ENCODE data around the gene ACTA2. TPM values are rescaled to one million over a fixed set of nuclear protein-coding genes. Genes with fewer than 3 reads are reported as not detected.

The ACTA2 gene
- total RNA-seq, 1 donor = 855 TPM

DNA sequence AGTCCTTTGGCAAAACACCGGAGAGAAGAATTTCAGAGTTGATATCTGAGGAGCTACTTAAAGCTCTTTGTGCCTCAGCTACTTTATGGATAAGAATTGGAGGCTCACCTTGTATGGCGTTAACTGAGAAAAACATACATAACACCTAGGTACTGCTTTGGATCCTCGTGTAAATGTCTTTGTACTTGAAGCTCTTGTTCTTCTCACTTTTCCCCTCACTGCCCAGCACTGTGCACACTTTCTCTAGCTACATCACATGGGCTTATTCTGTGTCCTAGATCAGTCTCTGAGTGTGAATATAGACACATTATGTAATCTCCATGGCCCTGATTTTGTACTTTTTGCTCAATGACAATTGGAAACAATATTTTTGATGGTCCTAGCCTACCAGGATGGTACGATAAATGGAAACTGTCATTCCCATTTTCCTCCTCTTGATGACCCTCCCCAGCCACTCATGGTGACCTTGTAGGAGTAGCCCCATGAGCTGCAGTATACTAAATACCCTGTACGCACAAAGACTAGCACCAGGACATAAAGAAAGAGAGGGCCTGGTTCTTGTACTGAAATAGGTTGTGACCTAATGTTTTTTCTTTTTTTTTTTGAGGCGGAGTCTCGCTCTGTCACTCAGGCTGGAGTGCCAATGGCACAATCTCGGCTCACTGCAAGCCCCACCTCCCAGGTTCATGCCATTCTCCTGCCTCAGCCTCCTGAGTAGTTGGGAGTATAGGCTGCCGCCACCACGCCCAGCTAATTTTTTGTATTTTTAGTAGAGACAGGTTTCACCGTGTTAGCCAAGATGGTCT, 50.4 kb downstream of the ACTA2 start:
- Histone ChIP-seq H3K4me1 (ENCODE audit: insufficient read depth, low read length) (peaks cover 25% of the 10 kb centered on the region), H3K4me3 (ENCODE audit: insufficient read depth, low read length) (no peak overlapping the region), H3K36me3 (ENCODE audit: insufficient read depth, low read length) (peaks cover 37% of the 10 kb centered on the region), H3K4me2 (ENCODE audit: insufficient read depth, low read length) (no peak overlapping the region), H3K9me3 (ENCODE audit: low read depth, low read length) (no peaks in the 10 kb centered on the region), H3K27me3 (ENCODE audit: insufficient read depth, low read length) (no peaks in the 10 kb centered on the region), H3K79me2 (ENCODE audit: insufficient read depth, low read length) (peaks cover 21% of the 10 kb centered on the region), H3K27ac (ENCODE audit: low read depth, low read length) (peak overlapping the region; percentile 26), H4K20me1 (ENCODE audit: insufficient read depth, low read length) (no peaks in the 10 kb centered on the region), H2AFZ (ENCODE audit: low read length) (no peak overlapping the region)
- no peak for DNase-seq (ENCODE audit: insufficient read length, low spot score, missing footprints)
- no peak for TF ChIP-seq CTCF (IDR thresholded peaks at IDR 0.05; ENCODE audit: extremely low read depth, low read depth, low read length)

DNA sequence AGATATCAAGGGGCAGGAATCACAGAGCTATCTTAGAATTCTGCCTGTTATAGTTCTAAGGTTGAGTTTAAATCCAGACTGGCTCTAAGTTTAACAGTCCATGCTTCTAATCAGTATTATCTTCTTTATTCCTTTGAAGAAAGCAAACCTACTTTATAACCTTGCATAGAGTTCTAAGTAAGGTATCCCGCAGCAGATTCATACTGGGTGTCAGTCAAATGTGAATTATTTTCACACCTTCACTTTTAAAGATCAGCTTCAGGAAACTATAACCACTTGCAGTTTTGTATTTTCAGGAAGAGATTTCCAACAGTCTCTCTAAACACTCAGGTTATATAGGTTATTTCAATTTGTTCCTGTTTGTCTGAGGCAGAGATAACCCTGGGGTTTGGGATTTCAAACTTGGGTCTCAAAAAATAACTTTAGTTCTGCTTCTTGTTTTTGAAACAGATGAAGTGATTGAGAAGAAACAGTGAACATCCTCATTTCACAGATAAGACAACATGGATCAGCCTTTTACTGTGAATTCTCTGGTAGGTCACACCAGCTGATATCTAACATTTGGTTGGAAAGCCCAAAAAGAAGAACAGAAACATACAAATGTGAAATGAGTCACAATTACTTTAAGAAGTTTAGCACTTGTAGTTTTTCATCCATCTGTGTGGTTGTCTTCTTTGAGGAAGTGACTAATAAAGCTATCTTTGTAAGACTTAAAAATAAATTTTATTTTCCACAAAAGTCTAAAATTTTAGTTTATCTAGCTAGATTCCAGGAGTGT, 51.2 kb downstream of the ACTA2 start:
- peak; percentile 36 for DNase-seq (ENCODE audit: insufficient read length, low spot score, missing footprints)
- peaks cover 33% of the 10 kb centered on the region for H3K4me1 ChIP-seq (ENCODE audit: insufficient read depth, low read length)
- no peaks in the 10 kb centered on the region for H4K20me1 ChIP-seq (ENCODE audit: insufficient read depth, low read length)
- H3K36me3 ChIP-seq (ENCODE audit: insufficient read depth, low read length) = peaks cover 32% of the 10 kb centered on the region
- TF ChIP-seq CTCF (IDR thresholded peaks at IDR 0.05; ENCODE audit: extremely low read depth, low read depth, low read length) = no peak
- no peaks in the 10 kb centered on the region for H3K27me3 ChIP-seq (ENCODE audit: insufficient read depth, low read length)
- peaks cover 27% of the 10 kb centered on the region for H3K79me2 ChIP-seq (ENCODE audit: insufficient read depth, low read length)
- peak overlapping the region; percentile 12 for H3K4me2 ChIP-seq (ENCODE audit: insufficient read depth, low read length)
- H2AFZ ChIP-seq (ENCODE audit: low read length) = no peak overlapping the region
- H3K4me3 ChIP-seq (ENCODE audit: insufficient read depth, low read length) = no peak overlapping the region
- H3K27ac ChIP-seq (ENCODE audit: low read depth, low read length) = no peak overlapping the region
- no peaks in the 10 kb centered on the region for H3K9me3 ChIP-seq (ENCODE audit: low read depth, low read length)

DNA sequence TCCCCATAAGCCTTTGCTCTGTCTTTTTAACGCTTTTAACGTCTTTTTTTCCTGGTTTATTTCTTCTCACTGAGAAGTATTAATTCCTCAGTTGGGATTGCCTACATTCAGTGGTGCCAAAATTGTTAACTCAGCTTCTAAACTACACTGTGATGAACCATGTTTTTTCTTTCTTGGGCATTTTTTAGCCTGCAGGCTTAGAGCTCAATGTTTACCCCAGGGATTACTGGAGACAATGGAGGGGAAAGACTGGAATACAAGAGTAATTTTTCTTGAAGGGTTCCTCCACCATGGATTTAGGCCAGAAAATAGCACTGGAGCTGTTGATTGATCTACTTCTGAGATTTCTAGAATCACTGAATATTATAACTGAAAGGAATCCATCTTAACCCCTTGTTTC, 52.7 kb downstream of the ACTA2 start:
- Histone ChIP-seq H3K79me2 (ENCODE audit: insufficient read depth, low read length) (peaks cover 39% of the 10 kb centered on the region), H3K4me3 (ENCODE audit: insufficient read depth, low read length) (no peak overlapping the region), H3K4me2 (ENCODE audit: insufficient read depth, low read length) (no peak overlapping the region), H4K20me1 (ENCODE audit: insufficient read depth, low read length) (no peaks in the 10 kb centered on the region), H2AFZ (ENCODE audit: low read length) (no peak overlapping the region), H3K27me3 (ENCODE audit: insufficient read depth, low read length) (no peaks in the 10 kb centered on the region), H3K4me1 (ENCODE audit: insufficient read depth, low read length) (peaks cover 36% of the 10 kb centered on the region), H3K9me3 (ENCODE audit: low read depth, low read length) (no peaks in the 10 kb centered on the region), H3K36me3 (ENCODE audit: insufficient read depth, low read length) (peaks cover 19% of the 10 kb centered on the region), H3K27ac (ENCODE audit: low read depth, low read length) (no peak overlapping the region)
- no peak for DNase-seq (ENCODE audit: insufficient read length, low spot score, missing footprints)
- TF ChIP-seq CTCF (IDR thresholded peaks at IDR 0.05; ENCODE audit: extremely low read depth, low read depth, low read length) = no peak

- DNase-seq (ENCODE audit: insufficient read length, low spot score, missing footprints) = no peak
- TF ChIP-seq CTCF (IDR thresholded peaks at IDR 0.05; ENCODE audit: extremely low read depth, low read depth, low read length) = no peak
- peaks cover 40% of the 10 kb centered on the region for H3K79me2 ChIP-seq (ENCODE audit: insufficient read depth, low read length)
- no peaks in the 10 kb centered on the region for H3K27me3 ChIP-seq (ENCODE audit: insufficient read depth, low read length)
- no peaks in the 10 kb centered on the region for H4K20me1 ChIP-seq (ENCODE audit: insufficient read depth, low read length)
- no peaks in the 10 kb centered on the region for H3K9me3 ChIP-seq (ENCODE audit: low read depth, low read length)
- H3K36me3 ChIP-seq (ENCODE audit: insufficient read depth, low read length) = peaks cover 10% of the 10 kb centered on the region
- no peak overlapping the region for H3K4me2 ChIP-seq (ENCODE audit: insufficient read depth, low read length)
- no peak overlapping the region for H3K4me3 ChIP-seq (ENCODE audit: insufficient read depth, low read length)
- H3K4me1 ChIP-seq (ENCODE audit: insufficient read depth, low read length) = peaks cover 44% of the 10 kb centered on the region
- H3K27ac ChIP-seq (ENCODE audit: low read depth, low read length) = no peak overlapping the region
- no peak overlapping the region for H2AFZ ChIP-seq (ENCODE audit: low read length)
Measured at GRCh38 chr10:88898727-88899126, 53.8 kb downstream of the ACTA2 start.
